ENCODE results near the gene FCGR3A. TPM values are rescaled to one million over a fixed set of nuclear protein-coding genes. Genes with fewer than 3 reads are reported as not detected.
"Not testable (repeated sequence)": the region's sequence is repeated elsewhere in the genome, so short reads cannot be mapped to it uniquely, and the experiment has no call there.

FCGR3A gene
- polyA plus RNA-seq, 1 donor, result 3.4 TPM

- not testable (repeated sequence) for DNase-seq
These were observed 20.0 kb downstream of the FCGR3A start for GRCh38 chr1:161529463-161530104.

GRCh38 chr1:161528550-161528949 is 21.1 kb downstream of the FCGR3A start:
- not testable (repeated sequence) for DNase-seq

DNA sequence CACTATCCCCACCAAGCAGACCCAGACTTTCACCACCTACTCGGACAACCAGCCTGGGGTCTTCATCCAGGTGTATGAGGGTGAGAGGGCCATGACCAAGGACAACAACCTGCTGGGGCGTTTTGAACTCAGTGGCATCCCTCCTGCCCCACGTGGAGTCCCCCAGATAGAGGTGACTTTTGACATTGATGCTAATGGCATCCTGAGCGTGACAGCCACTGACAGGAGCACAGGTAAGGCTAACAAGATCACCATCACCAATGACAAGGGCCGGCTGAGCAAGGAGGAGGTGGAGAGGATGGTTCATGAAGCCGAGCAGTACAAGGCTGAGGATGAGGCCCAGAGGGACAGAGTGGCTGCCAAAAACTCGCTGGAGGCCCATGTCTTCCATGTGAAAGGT is 23.7 kb downstream of the FCGR3A start:
- not testable (repeated sequence) for DNase-seq

GRCh38 chr1:161525321-161525720 is 24.3 kb downstream of the FCGR3A start:
- DNase-seq, result not testable (repeated sequence)

- not testable (repeated sequence) for DNase-seq
These were observed 24.8 kb downstream of the FCGR3A start for GRCh38 chr1:161524742-161525291.

DNA sequence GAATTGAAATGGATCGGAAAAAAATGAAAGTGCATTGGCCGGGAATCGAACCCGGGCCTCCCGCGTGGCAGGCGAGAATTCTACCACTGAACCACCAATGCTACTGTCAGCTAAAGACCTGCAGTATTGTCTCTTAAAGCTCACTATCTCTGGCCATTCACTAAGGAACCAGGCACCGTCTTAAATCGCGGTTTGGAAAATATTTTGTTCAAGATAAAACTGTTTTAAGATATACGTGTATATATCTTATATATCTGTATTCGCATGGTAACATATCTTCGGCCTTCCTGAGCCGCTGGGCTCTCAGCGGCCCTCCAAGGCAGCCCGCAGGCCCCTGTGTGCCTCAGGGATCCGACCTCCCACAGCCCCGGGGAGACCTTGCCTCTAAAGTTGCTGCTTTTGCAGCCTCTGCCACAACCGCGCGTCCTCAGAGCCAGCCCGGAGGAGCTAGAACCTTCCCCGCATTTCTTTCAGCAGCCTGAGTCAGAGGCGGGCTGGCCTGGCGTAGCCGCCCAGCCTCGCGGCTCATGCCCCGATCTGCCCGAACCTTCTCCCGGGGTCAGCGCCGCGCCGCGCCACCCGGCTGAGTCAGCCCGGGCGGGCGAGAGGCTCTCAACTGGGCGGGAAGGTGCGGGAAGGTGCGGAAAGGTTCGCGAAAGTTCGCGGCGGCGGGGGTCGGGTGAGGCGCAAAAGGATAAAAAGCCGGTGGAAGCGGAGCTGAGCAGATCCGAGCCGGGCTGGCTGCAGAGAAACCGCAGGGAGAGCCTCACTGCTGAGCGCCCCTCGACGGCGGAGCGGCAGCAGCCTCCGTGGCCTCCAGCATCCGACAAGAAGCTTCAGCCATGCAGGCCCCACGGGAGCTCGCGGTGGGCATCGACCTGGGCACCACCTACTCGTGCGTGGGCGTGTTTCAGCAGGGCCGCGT is 25.5 kb downstream of the FCGR3A start, which contains the start of gene HSPA6:
TSS of gene HSPA6 (plus strand) at position 724 of the 925 bp plus-strand sequence. CDS start at position 843, 119 bp downstream.
- DNase-seq, result peak; percentile 83

- DNase-seq, result not testable (repeated sequence)
These were observed 26.4 kb downstream of the FCGR3A start for GRCh38 chr1:161523041-161523816.

DNA sequence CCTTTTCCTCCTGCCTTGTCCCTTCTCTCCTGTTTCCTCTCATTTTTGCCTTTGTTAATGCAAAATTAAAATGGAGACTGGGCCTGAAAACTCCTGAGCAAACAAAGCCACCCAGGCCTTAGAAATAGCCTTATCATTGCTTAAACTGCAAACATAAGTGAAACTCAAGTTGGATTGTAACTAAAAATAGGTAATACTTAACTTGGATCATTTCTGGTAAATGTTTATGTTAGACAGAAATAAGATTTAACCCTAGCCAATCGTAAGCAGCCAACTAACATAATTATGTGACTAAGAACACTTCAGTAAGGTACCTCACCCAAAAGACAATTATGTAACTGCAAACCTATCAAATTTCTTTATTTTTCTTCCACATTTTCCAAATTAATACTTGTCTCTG is 35.7 kb downstream of the FCGR3A start:
- not testable (repeated sequence) for DNase-seq

GRCh38 chr1:161513448-161513780 is 36.2 kb downstream of the FCGR3A start:
- DNase-seq, result not testable (repeated sequence)

DNA sequence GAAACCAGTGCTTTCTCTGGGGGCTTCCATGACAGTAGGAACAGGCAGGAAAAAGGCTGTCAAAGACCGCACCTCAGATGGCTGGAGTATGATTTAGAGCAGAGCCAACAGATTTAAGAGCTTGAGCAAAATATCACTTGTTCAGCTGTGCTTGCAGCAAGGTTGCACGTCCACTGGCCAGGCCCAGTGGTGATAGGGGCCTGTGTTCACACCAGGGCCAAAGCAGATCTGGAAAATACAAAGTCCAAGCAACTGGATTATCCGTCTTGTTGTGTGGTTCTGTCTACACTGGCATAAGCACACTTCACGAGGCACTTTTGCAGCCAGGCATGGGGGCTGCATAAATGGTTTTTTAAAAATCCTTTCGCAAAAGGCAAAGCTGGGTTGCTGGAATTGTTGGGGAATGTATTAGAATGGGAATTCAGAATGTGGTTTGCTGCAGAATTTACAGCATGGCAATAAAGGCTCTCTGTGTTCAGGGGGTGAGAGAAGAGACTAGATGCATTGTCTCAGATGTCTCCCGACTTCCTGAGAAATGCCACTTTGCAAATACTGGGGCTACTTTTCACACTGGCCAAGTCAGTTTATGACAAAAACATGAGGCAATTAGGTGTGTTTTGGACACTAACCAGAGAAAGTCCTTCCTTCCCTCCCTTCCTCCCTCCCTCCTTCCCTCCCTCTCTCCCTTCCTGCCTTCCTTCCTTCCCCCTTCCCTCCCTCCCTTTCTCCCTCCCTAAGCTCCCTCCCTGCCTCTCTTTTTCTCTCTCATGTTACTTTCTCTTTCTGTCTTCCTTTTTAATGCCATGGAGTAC is 36.8 kb downstream of the FCGR3A start:
- DNase-seq, result not testable (repeated sequence)

DNA sequence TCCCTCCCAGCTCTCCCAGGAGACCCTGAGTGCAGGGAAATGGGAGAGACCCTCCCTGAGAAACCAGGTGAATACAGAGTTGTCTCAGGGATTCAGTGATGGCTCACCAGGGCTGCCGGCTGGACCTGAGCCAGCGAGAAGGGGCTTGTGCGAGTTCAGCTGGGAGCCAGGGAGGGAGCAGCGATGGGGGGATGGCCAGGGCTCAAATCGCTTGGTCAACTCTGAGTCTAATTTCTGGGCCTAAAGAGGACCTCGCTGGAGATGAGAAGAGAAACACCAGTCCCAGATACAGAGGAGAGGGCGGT is 37.9 kb downstream of the FCGR3A start:
- no peak for DNase-seq

DNA sequence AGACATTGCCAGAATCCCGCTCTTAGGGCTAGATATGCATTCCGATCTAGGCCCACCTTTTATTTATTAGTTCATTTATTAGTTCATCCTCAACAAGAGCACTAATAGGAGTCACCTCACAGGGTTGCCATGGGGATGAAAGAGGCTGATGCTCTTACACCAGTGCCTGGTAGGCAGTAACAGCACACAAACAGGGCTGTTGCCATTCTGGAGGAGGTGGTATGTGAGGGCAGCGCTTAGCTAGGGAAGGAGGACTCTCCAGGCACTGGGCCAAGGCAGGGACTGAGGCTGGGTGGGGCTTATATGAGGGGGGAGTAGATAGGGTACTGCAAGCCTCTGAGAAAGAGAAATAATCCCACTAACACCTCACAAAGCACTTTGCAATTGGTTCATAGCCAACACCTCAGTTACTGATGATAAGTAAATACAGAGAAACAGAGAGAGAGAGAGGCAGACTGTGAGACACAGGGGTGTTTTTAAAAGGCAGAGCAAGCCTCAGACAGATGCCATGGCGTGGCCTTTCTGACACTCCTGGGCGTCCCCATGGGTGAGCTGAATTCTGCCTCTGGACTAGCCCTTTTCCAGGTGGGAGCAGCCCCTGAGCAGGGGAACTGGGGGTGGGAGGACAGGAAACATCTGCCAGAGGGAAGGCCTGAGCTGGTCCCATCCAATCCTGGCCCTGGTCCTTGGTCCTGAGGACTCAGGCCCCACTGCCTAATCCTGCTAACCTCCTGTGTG is 38.4 kb downstream of the FCGR3A start:
- DNase-seq, result no peak

DNA sequence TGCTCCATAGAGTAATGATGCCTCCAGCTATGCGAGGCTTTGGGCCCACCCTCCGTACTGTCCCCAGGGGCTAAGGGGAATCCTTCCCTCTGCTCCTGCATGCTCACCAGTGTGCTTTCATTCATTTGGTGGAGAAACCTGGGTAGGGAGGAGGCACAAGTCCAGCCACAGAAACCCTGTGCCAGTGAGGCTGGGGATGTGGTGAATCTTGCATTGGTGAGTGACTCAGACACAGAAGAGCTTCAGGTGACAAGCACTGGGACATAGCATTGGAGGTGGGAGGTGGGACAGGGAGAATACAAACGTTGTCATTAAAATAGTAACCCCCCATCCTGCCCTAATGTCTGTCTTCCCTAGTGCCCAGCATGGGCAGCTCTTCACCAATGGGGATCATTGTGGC is 39.1 kb downstream of the FCGR3A start:
- DNase-seq, result no peak

- no peak for DNase-seq
These were observed 43.0 kb downstream of the FCGR3A start for GRCh38 chr1:161506336-161507223.

GRCh38 chr1:161505686-161506085 is 43.9 kb downstream of the FCGR3A start:
- DNase-seq, result no peak

GRCh38 chr1:161503394-161503748 is 46.2 kb downstream of the FCGR3A start:
- DNase-seq, result no peak

GRCh38 chr1:161502641-161503393 is 46.8 kb downstream of the FCGR3A start:
- no peak for DNase-seq

GRCh38 chr1:161502181-161502580 is 47.4 kb downstream of the FCGR3A start:
- DNase-seq, result no peak

- DNase-seq, result no peak
These were observed 48.4 kb downstream of the FCGR3A start for GRCh38 chr1:161501234-161501633.
